HL-60/S4 treated with phorbol 12-myristate 13-acetate at 8.2 ng/mL for 4 days and 3 days (cell line): Measurements from ENCODE around the gene PRDM12.

ENCODE experiments used
- in situ Hi-C: fragments of 300-500 bp; cut with MboI; formaldehyde crosslinking; loops from 2 replicates; pipeline ENCODE4 v1.15.0; 2022; ENCODE audit warnings: low sequenced_read_pairs

Gene PRDM12

GRCh38 chr9:130635721-130636647, 28.4 kb upstream of the PRDM12 start:
- in situ Hi-C loops: no loop called here

- in situ Hi-C loops: no loop called here
These were observed 27.8 kb upstream of the PRDM12 start for GRCh38 chr9:130636648-130637020.

DNA sequence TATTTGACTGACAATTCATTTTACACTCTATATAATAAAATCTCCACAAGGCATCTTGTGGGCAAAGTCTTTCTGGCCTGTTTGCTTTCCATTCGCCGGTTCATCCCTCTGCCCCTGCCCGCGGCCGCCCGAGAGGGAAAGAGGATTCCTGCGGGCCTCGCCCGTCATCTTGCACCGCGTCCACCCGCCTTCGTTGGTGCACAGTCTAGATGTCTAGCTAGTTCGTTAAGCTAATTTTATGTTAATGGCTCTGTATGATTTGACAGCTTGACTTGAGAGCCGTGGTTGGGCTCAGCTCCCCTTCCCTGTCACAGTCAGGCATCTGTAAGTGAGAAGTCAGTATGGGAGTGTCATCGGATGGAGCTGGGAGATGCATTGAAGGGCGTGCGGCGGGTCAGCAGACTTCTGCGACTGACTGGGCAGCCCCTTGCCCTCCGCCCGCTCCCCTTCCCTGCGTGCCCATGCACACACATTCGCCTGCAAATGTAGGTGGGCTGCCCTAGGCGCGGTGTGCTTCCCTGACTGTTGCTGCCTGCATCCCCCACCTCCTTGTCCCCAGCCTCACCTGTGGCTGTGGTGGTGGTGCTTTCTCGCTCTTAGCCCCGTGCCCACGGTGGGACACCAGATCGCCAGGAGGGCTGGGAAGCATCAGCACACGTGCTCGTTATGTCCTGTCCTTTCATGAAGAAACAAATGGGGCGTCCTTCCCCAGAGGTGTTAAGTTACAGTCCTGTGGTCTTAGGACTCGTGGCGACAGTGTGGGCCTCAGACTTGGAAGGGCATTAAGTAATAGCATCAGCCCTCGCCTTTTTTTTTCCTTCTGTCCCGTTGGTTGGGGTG, 25.9 kb upstream of the PRDM12 start:
- in situ Hi-C loops: no loop called here

GRCh38 chr9:130639124-130639765, 25.1 kb upstream of the PRDM12 start:
- in situ Hi-C loops: no loop called here

DNA sequence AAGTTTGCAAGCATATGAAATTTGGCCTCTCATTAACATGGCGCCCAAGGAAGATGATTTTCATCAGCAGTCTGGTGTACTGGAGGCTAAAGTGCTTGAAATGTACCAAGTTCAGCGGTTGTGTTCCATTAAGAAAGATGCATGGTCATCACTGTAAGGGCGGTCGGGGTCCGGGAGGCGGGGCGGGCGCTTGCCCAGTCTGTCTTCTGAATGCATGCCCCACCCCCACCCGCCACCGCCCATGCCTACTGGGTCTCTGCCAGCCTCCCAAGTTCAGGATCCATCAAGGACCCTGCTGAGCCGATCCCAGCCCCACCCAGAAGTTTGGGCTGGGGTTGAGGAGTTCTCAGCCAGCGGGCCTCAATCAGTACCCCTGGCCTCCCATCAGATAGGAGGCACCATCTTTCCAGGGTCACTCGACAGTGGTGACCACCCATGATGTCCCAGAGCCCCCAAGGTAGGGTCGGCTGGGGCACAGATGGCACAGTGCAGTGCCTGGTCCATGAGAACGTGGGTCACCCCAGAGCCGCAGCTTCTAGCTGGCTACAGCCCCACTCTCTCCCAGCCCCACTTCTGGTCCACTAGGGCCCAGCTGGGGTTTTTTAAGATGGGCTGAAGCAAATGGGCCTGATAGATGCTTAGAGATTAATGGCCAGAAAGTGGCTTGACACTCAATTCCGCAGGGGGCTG, 24.4 kb upstream of the PRDM12 start:
- in situ Hi-C loops: no loop called here

- in situ Hi-C loops: no loop called here
These were observed 23.7 kb upstream of the PRDM12 start for GRCh38 chr9:130640681-130641080.

DNA sequence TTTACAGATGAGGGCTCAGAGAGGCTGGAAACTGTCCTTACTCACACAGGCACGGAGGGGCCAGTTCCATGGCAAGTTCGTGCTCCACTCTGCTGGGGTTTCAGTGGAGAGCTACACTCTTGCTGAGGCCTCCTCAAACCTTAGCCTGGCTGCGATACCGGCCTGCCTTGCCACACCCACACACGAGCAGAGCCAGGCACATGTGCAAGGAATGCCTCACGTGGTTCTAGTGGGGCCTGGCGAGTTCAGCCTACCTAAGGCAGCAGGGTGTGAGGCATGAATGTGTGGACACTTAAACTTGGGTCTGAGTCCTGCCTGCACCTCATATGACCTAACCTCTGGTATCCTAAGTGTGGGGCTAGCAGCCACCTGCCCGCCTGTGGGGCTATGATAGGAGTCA, 21.5 kb upstream of the PRDM12 start:
- in situ Hi-C loops: no loop called here

DNA sequence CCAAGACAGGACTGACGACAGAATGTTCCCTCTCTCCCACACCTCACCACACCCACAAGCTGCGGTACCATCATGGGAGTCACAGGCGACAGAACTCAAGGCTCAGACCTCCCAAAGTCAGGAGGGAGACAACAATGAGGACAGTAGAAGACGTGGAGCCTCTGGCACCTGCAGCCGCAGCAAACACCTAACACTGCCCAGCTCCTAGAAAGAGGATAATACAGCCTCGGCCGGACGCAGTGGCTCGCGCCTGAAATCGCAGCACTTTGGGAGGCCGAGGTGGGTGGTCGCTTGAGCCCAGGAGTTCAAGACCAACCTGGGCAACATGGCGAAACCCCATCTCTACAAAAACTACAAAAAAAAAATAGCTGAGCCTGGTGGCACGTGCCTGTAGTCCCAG, 13.2 kb upstream of the PRDM12 start:
- in situ Hi-C loops: no loop called here

DNA sequence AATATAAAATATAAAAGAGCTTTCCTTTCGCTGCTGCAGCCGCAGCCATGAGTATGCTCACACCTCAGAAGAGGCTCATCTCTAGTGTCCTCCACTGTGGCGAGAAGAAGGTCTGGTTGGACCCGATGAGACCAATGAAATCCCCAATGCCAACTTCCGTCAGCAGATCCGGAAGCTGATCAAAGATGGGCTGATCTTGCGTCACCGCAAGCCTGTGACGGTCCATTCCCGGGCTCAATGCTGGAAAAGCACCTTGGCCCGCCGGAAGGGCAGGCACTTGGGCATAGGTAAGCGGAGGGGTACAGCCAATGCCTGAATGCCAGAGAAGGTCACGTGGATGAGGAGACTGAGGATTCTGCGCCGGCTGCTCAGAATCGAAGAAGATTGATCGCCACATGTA, 12.6 kb upstream of the PRDM12 start:
- in situ Hi-C loops: no loop called here

DNA sequence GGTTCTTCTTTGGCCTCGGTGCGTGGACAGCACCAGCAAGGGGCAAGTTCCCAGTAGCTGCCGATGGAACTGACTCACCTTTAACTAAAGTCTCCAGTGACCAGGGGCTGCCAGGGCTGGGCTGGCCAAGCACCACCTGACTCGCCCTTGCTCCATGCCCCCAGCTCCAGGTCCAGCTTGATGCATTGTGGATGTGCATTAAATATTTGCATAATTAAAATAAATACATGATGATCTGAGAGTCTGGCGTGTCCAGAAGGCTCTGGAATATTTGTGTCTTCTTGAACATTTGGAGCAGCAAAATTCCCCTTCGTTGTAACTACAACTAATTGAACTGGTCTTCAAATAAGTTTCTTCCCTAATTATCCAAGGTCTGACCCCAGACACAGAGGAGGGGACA, 9.5 kb upstream of the PRDM12 start:
- in situ Hi-C loops: no loop called here

GRCh38 chr9:130658893-130659698, 5.3 kb upstream of the PRDM12 start:
- in situ Hi-C loops: no loop called here

- in situ Hi-C loops: no loop called here
These were observed 4.6 kb upstream of the PRDM12 start for GRCh38 chr9:130659699-130660248.

GRCh38 chr9:130660326-130660682, 4.1 kb upstream of the PRDM12 start:
- in situ Hi-C loops: no loop called here

- in situ Hi-C loops: no loop called here
These were observed 3.5 kb upstream of the PRDM12 start for GRCh38 chr9:130660683-130661450.

DNA sequence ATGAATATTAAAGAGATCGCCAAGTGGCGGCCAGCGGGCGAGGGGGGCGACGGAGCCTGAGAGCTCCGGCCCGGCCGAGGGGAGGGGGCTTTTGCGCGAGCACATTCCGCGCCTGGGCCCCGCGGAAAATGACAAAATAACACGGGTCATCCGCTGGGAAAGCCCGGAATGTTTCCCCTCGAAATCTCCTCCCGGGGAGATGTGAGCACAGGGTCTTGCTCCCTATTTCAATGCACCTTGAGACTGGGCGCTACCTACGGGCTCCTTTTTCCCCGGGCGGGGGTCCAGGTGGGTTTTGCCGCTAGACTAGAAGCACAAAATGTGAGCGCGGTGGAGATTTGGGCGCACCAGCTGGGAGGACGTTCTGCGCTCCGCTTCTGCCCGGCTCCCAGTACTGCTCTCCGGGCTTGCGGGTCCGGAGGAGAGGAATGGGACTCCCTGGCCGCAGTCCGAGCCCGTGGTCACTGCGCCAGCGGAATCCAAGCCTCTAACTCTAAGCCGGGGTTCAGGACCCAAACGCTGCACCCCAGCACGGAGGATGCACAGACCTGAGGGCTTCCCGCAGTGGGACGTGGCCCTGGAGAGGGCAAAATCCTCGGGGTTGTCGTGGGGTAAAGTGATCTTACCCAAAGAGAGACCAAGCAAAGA, 2.8 kb upstream of the PRDM12 start:
- in situ Hi-C loops: no loop called here

DNA sequence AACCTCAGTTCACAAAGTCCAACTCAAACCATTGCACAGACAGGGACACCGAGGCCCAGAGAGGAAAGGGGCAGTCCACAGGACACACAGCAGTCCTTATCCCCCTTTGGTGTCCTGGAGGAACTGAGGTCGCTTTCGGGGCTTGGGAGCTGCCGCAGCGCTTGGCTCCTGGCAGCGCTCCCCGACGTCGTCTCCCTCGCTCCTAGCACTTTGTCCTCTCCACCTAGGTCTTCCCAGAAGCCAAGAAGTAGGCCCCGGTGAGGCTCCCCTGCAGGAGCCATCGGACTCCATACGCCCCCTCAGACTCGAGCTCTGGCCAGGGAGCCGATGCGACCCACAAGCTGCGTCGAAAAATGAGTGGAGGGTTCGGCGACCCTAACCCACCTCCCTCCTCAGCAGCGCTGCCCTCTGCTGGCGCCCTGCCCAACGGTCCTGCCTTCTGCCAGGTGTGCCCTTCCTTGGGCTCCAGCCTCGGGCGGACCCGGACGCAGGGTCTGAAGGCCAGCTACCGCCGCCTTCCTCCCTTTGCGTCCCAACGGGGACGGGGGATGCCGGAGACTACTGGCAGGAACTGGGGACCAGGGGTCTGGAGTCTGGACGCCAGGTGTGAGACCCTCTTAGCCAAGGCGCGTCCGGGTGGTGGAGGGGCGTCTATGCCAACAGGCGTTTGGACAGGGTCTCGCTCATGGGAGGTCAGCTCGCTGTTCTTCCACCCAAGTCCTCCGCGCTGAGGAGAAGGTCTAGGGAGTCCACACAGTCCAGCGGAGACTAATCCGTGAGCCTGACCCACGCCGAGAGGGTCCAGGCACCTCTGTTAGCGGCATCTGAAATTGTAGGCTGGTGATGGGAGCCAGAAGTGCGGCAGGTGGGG, 2.1 kb upstream of the PRDM12 start:
- in situ Hi-C loops: no loop called here

- in situ Hi-C loops: no loop called here
These were observed 1.5 kb upstream of the PRDM12 start for GRCh38 chr9:130662970-130663257.
